Measurements from ENCODE around the gene DGCR8. TPM values are rescaled to one million over a fixed set of nuclear protein-coding genes. Genes with fewer than 3 reads are reported as not detected.

The DGCR8 gene
- total RNA-seq, 4 donors from 2014 or later = 13.2 to 56.2 (median 33.5) TPM

- Histone ChIP-seq H3K4me3 (no peak overlapping the region), H3K27me3 (no peaks in the 10 kb centered on the region), H3K36me3 (no peaks in the 10 kb centered on the region), H3K27ac (no peak overlapping the region), H3K4me1 (no peaks in the 10 kb centered on the region), H3K9me3 (no peaks in the 10 kb centered on the region)
- TF ChIP-seq POLR2A (IDR thresholded peaks at IDR 0.05) = no peak
- TF ChIP-seq CTCF (IDR thresholded peaks at IDR 0.05) = no peak
- intact Hi-C loops (cut with DNase I; ENCODE audit: low total_unique reads) = no loop called here
- DNase-seq = no peak
Measured at GRCh38 chr22:20091690-20092476, 11.8 kb downstream of the DGCR8 start.

- TF ChIP-seq CTCF (IDR thresholded peaks at IDR 0.05) (no peak), POLR2A (IDR thresholded peaks at IDR 0.05) (no peak)
- no peak overlapping the region for H3K27ac ChIP-seq
- no peaks in the 10 kb centered on the region for H3K4me1 ChIP-seq
- H3K4me3 ChIP-seq = no peak overlapping the region
- H3K36me3 ChIP-seq = no peaks in the 10 kb centered on the region
- H3K27me3 ChIP-seq = no peaks in the 10 kb centered on the region
- intact Hi-C loops (cut with DNase I; ENCODE audit: low total_unique reads) = no loop called here
- no peaks in the 10 kb centered on the region for H3K9me3 ChIP-seq
- no peak for DNase-seq
Measured at GRCh38 chr22:20092477-20092854, 12.4 kb downstream of the DGCR8 start.

DNA sequence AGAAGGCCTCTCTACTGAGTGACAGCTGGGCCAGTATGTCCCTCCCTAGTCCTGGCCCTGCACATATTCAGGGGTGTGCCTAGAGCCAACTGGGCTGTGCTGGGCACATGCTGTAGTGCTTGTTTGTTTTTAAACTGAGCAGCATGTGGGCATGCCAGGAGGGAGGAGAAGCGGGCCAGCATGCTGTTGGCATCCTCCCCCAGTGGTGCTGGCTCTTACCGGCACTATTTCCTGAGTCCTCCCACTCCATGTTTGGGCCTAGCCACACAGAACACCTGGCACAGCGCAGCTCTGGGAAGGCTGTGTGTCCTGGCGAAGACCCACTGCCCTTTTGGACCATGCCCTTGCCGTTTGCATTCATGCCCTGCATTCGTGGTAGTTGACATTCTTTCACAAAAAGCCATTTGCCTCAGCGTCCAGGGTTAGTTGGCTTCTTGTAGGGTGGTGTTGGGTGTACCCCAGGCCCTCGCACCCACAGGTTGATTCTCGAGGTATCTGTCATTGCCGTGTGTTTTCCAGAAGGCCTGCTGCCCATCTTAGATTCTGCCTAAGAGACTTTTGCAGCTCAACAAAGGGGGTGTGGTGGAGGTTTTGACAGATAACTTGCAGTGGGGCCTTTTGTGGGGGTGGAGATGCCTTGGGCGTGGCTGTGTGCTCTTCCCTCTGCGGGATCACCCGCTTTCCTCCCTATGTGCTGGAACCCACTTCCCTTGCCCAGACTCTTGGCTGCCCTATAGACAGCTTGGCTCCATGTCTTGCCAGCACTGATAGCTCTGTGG, 13.6 kb downstream of the DGCR8 start:
- no peaks in the 10 kb centered on the region for H3K9me3 ChIP-seq
- TF ChIP-seq POLR2A (IDR thresholded peaks at IDR 0.05) = no peak
- TF ChIP-seq CTCF (IDR thresholded peaks at IDR 0.05) = no peak
- no peaks in the 10 kb centered on the region for H3K36me3 ChIP-seq
- intact Hi-C loops (cut with DNase I; ENCODE audit: low total_unique reads) = no loop called here
- no peak for DNase-seq
- H3K27me3 ChIP-seq = no peaks in the 10 kb centered on the region
- no peak overlapping the region for H3K4me3 ChIP-seq
- H3K27ac ChIP-seq = no peak overlapping the region
- H3K4me1 ChIP-seq = no peaks in the 10 kb centered on the region

DNA sequence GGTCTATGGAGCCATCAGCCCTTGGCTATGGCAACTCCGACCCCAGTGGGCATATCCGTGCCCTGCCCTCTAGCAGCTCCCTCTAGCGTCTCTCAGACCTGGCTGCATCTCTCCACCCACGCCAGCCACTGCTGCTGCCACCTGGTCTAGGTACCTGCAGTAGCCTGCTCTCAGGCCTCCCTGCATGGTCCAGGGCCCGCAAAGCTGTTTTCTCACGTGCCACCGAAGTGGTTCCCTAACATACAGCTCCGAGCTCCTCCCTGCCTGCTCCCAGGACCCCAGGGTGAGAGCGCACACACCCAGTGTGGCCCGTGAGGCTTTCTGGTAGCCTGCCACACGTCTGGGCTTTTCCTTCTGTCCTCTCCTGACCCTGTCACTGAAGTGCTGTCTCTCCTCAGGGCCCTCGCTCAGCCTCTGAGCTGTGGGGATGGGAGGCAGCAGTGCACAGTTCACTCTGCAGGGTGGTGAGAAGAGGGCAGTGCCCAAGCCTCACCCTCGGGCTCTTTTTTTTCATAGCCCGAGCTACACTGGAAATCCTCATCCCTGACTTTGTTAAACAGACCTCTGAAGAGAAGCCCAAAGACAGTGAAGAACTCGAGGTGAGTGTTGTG, 14.3 kb downstream of the DGCR8 start:
- DNase-seq = peak in 1 of 2 donors; percentile 11
- Histone ChIP-seq H3K36me3 (no peaks in the 10 kb centered on the region), H3K27ac (no peak overlapping the region), H3K4me1 (no peaks in the 10 kb centered on the region), H3K9me3 (no peaks in the 10 kb centered on the region), H3K4me3 (no peak overlapping the region), H3K27me3 (no peaks in the 10 kb centered on the region)
- TF ChIP-seq CTCF (IDR thresholded peaks at IDR 0.05) = no peak
- TF ChIP-seq POLR2A (IDR thresholded peaks at IDR 0.05) = no peak
- intact Hi-C loops (cut with DNase I; ENCODE audit: low total_unique reads) = no loop called here

GRCh38 chr22:20095521-20095920, 15.5 kb downstream of the DGCR8 start:
- no peak for TF ChIP-seq CTCF (IDR thresholded peaks at IDR 0.05)
- no peak for TF ChIP-seq POLR2A (IDR thresholded peaks at IDR 0.05)
- Histone ChIP-seq H3K27me3 (no peaks in the 10 kb centered on the region), H3K27ac (no peak overlapping the region), H3K4me1 (no peaks in the 10 kb centered on the region), H3K36me3 (no peaks in the 10 kb centered on the region), H3K4me3 (no peak overlapping the region), H3K9me3 (no peaks in the 10 kb centered on the region)
- no peak for DNase-seq
- intact Hi-C loops (cut with DNase I; ENCODE audit: low total_unique reads) = no loop called here

Data from uterus (tissue), 4 donors.